ENCODE data around the gene NLRX1.
"Not testable (repeated sequence)": the region's sequence is repeated elsewhere in the genome, so short reads cannot be mapped to it uniquely, and the experiment has no call there.

Gene NLRX1

GRCh38 chr11:119185981-119186634 is 17.6 kb downstream of the NLRX1 start:
- no peak for DNase-seq (ENCODE audit: low read depth)

- no peak for DNase-seq (ENCODE audit: low read depth)
Measured at GRCh38 chr11:119187123-119187892, 18.8 kb downstream of the NLRX1 start.

- DNase-seq (ENCODE audit: low read depth) = no peak
Measured at GRCh38 chr11:119188067-119188466, 19.5 kb downstream of the NLRX1 start.

- DNase-seq (ENCODE audit: low read depth) = no peak
Measured at GRCh38 chr11:119188887-119189286, 20.4 kb downstream of the NLRX1 start.

GRCh38 chr11:119189393-119189792 is 20.9 kb downstream of the NLRX1 start:
- DNase-seq (ENCODE audit: low read depth) = no peak

GRCh38 chr11:119190531-119190930 is 22.0 kb downstream of the NLRX1 start:
- no peak for DNase-seq (ENCODE audit: low read depth)

- not testable (repeated sequence) for DNase-seq (ENCODE audit: low read depth)
Measured at GRCh38 chr11:119191265-119191664, 22.7 kb downstream of the NLRX1 start.

- DNase-seq (ENCODE audit: low read depth) = no peak
Measured at GRCh38 chr11:119192111-119192510, 23.6 kb downstream of the NLRX1 start.

GRCh38 chr11:119193001-119193400 is 24.5 kb downstream of the NLRX1 start:
- DNase-seq (ENCODE audit: low read depth) = no peak

GRCh38 chr11:119193626-119194025 is 25.1 kb downstream of the NLRX1 start:
- DNase-seq (ENCODE audit: low read depth) = no peak

- DNase-seq (ENCODE audit: low read depth) = no peak
Measured at GRCh38 chr11:119194811-119195440, 26.4 kb downstream of the NLRX1 start.

- DNase-seq (ENCODE audit: low read depth) = no peak
Measured at GRCh38 chr11:119195680-119196079, 27.2 kb downstream of the NLRX1 start.

- no peak for DNase-seq (ENCODE audit: low read depth)
Measured at GRCh38 chr11:119196833-119197483, 28.4 kb downstream of the NLRX1 start.

- no peak for DNase-seq (ENCODE audit: low read depth)
Measured at GRCh38 chr11:119198925-119199324, 30.4 kb downstream of the NLRX1 start.

GRCh38 chr11:119201236-119201635 is 32.7 kb downstream of the NLRX1 start:
- DNase-seq (ENCODE audit: low read depth) = not testable (repeated sequence)

- no peak for DNase-seq (ENCODE audit: low read depth)
Measured at GRCh38 chr11:119202554-119202953, 34.0 kb downstream of the NLRX1 start.

GRCh38 chr11:119204066-119204465 is 35.5 kb downstream of the NLRX1 start:
- no peak for DNase-seq (ENCODE audit: low read depth)

GRCh38 chr11:119205080-119205479 is 36.6 kb downstream of the NLRX1 start:
- DNase-seq (ENCODE audit: low read depth) = no peak

GRCh38 chr11:119205574-119206510 is 37.3 kb downstream of the NLRX1 start, which contains the start of gene CBL:
CBL (plus strand) TSS chr11:119206339; CDS start chr11:119206418, 79 bp downstream.
- DNase-seq (ENCODE audit: low read depth) = peak; percentile 54

- DNase-seq (ENCODE audit: low read depth) = no peak
Measured at GRCh38 chr11:119206511-119207414, 38.2 kb downstream of the NLRX1 start.
